Measurements from ENCODE around the gene POGK.

- TF ChIP-seq CTCF (IDR thresholded peaks at IDR 0.05; ENCODE audit: low read depth, low read length) (no peak), EZH2phosphoT487 (IDR thresholded peaks at IDR 0.05; ENCODE audit: low read depth) (no peak)
These were observed 29.4 kb downstream of the POGK start for GRCh38 chr1:166868639-166869038.

Measured in OCI-LY3 (cell line).